Fibroblast of gingiva (primary cell): ENCODE results near the gene ZNF296.
A peak's percentile ranks its signal among the peaks of the same experiment; 100 is the strongest.

Experiments used
- DNase-seq: peaks from one replicate; pipeline ENCODE4 v3.0.0-alpha.2; 2011; ENCODE audit warnings: low read depth

Gene ZNF296

GRCh38 chr19:45082170-45082569 lies 5.9 kb upstream of the ZNF296 start:
- no peak for DNase-seq

GRCh38 chr19:45079911-45080370 lies 3.7 kb upstream of the ZNF296 start:
- no peak for DNase-seq

- DNase-seq = peak; percentile 68
These were observed 3.0 kb upstream of the ZNF296 start, which contains the start of gene GEMIN7 for GRCh38 chr19:45079063-45079910. Gene GEMIN7, plus strand, starts transcription at chr19:45079260. Its CDS starts 10,855 bp downstream, at chr19:45090115.

- no peak for DNase-seq
These were observed 2.2 kb upstream of the ZNF296 start for GRCh38 chr19:45078390-45079062.

- DNase-seq = no peak
These were observed 813 bp upstream of the ZNF296 start for GRCh38 chr19:45076851-45077730.

- DNase-seq = peak; percentile 71
These were observed 813 bp downstream of the ZNF296 start for GRCh38 chr19:45075301-45076028.

- DNase-seq = no peak
These were observed 1.5 kb downstream of the ZNF296 start for GRCh38 chr19:45074744-45075300.

GRCh38 chr19:45071969-45072790 lies 4.1 kb downstream of the ZNF296 start:
- no peak for DNase-seq

GRCh38 chr19:45071545-45071938 lies 4.7 kb downstream of the ZNF296 start:
- no peak for DNase-seq

- no peak for DNase-seq
These were observed 5.3 kb downstream of the ZNF296 start for GRCh38 chr19:45070861-45071544.

GRCh38 chr19:45070214-45070613 lies 6.1 kb downstream of the ZNF296 start:
- no peak for DNase-seq

- DNase-seq = peak; percentile 35
These were observed 7.2 kb downstream of the ZNF296 start for GRCh38 chr19:45069056-45069455.

GRCh38 chr19:45068041-45068440 lies 8.2 kb downstream of the ZNF296 start:
- DNase-seq = no peak

GRCh38 chr19:45066921-45067661 lies 9.2 kb downstream of the ZNF296 start:
- no peak for DNase-seq

GRCh38 chr19:45063851-45064801 lies 12.2 kb downstream of the ZNF296 start:
- no peak for DNase-seq

- no peak for DNase-seq
These were observed 14.3 kb downstream of the ZNF296 start for GRCh38 chr19:45061965-45062364.

- DNase-seq = peak; percentile 49
These were observed 16.9 kb downstream of the ZNF296 start for GRCh38 chr19:45059258-45059965.
